ENCODE data around the gene ZDHHC18. TPM values are rescaled to one million over a fixed set of nuclear protein-coding genes. Genes with fewer than 3 reads are reported as not detected.

ZDHHC18 gene
- total RNA-seq, 1 experiment from 2014 or later = 33.1 TPM

DNA sequence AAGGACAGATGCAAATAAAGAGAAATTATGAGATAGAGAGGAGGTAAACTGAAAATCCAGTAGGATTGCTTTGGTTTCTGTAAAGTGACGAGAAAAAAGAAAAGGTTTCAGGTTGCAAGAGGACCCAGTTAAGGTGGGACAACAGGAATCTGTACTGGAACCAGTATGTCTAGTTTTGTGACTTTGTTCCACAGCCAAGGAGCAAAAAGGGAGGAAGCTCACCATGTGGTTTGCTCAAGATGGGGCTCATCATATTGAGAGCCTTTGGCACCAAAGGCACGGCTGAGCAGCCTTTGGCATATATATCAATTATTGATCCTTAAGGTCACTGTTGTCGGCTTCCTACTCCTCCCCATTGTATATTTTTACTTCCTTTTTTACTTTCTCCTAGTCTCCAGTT lies 1.8 kb upstream of the ZDHHC18 start:
- peaks cover 1% of the 10 kb centered on the region; the same call in 1 of the 2 replicates for H3K27me3 Mint-ChIP-seq (ENCODE audit: low read depth)
- peaks cover 0 to 6% (median 4%) of the 10 kb centered on the region in 3 experiments; a peak in 4 of 7 replicates for H3K36me3 Mint-ChIP-seq (ENCODE audit: insufficient read depth in 1 of 3, low read depth in 3 of 3)
- Histone ChIP-seq H4K8ac (replicated peaks; ENCODE audit: insufficient read length, low read depth, low read length) (no peak overlapping the region), H2AK5ac (ENCODE audit: insufficient read length, low read length) (no peak overlapping the region), H2BK5ac (ENCODE audit: insufficient read length, low read length) (no peak overlapping the region), H3K27me3 (ENCODE audit: insufficient read depth, low read length) (no peaks in the 10 kb centered on the region), H3T11ph (ENCODE audit: low read length) (no peak overlapping the region), H3K56ac (ENCODE audit: insufficient read length, low read depth, low read length) (no peak overlapping the region), H2BK120ac (ENCODE audit: low read depth, low read length, poor library complexity, severe bottlenecking) (no peak overlapping the region), H3K14ac (ENCODE audit: insufficient read depth, low read length) (no peak overlapping the region), H4K5ac (ENCODE audit: insufficient read length, low read depth, low read length) (no peak overlapping the region), H2BK15ac (ENCODE audit: low read depth, low read length) (no peak overlapping the region), H2AFZ (ENCODE audit: low read length) (no peak overlapping the region), H3K79me1 (ENCODE audit: insufficient read depth, low read depth, low read length, poor library complexity, severe bottlenecking) (peaks cover 3% of the 10 kb centered on the region), H2BK12ac (ENCODE audit: insufficient read length, low read depth, low read length) (no peak overlapping the region), H3K4me2 (ENCODE audit: insufficient read depth, insufficient read length, low read length) (no peak overlapping the region), H2BK20ac (ENCODE audit: low read depth, low read length, poor library complexity, severe bottlenecking) (no peak overlapping the region), H3K27ac (ENCODE audit: insufficient read length, low read depth, low read length) (no peak overlapping the region), H3K23ac (ENCODE audit: insufficient read length, low read depth, low read length) (no peak overlapping the region), H3K18ac (ENCODE audit: insufficient read length, low read depth, low read length) (no peak overlapping the region), H3K4me1 (ENCODE audit: insufficient read depth, low read length) (no peaks in the 10 kb centered on the region), H3K23me2 (ENCODE audit: insufficient read length, low read depth, low read length, poor library complexity, severe bottlenecking) (peaks cover 7% of the 10 kb centered on the region), H4K91ac (ENCODE audit: insufficient read length, low read depth, low read length) (no peak overlapping the region), H4K20me1 (ENCODE audit: control insufficient read depth, insufficient read depth, insufficient read length) (no peaks in the 10 kb centered on the region), H3K4ac (ENCODE audit: low read depth, low read length) (no peak overlapping the region), H3K79me2 (ENCODE audit: insufficient read depth, low read length) (no peaks in the 10 kb centered on the region; the same call in 1 of the 2 replicates), H3K9me3 (ENCODE audit: control insufficient read depth, low read depth, low read length) (no peaks in the 10 kb centered on the region), H3K9ac (ENCODE audit: extremely low read depth, insufficient read length, low read length) (no peak overlapping the region)
- H3K27ac Mint-ChIP-seq = no peak overlapping the region
- H3K4me1 Mint-ChIP-seq = peaks cover 32 to 35% of the 10 kb centered on the region in 2 experiments
- TF ChIP-seq, protein P1, sequence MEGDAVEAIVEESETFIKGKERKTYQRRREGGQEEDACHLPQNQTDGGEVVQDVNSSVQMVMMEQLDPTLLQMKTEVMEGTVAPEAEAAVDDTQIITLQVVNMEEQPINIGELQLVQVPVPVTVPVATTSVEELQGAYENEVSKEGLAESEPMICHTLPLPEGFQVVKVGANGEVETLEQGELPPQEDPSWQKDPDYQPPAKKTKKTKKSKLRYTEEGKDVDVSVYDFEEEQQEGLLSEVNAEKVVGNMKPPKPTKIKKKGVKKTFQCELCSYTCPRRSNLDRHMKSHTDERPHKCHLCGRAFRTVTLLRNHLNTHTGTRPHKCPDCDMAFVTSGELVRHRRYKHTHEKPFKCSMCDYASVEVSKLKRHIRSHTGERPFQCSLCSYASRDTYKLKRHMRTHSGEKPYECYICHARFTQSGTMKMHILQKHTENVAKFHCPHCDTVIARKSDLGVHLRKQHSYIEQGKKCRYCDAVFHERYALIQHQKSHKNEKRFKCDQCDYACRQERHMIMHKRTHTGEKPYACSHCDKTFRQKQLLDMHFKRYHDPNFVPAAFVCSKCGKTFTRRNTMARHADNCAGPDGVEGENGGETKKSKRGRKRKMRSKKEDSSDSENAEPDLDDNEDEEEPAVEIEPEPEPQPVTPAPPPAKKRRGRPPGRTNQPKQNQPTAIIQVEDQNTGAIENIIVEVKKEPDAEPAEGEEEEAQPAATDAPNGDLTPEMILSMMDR (conservative IDR thresholded peaks at IDR 0.05) = no peak
- peaks cover 0 to 4% of the 10 kb centered on the region in 2 experiments; a peak in 1 of 5 replicates for H3K9me3 Mint-ChIP-seq
- no peak for DNase-seq
- no peak overlapping the region for H3K4me3 Mint-ChIP-seq
- WGBS (ENCODE audit: extremely low coverage, insufficient read length, low lambda C conversion rate) = no CpG with 5 or more reads among the region's 3 CpGs
